NCI-H2029 (cell line): Measurements from ENCODE around the gene NAA16.

Experiments
- DNase-seq: peaks from one replicate; lab custom pipeline; 2025; lab: John Stamatoyannopoulos, UW

The NAA16 gene

DNA sequence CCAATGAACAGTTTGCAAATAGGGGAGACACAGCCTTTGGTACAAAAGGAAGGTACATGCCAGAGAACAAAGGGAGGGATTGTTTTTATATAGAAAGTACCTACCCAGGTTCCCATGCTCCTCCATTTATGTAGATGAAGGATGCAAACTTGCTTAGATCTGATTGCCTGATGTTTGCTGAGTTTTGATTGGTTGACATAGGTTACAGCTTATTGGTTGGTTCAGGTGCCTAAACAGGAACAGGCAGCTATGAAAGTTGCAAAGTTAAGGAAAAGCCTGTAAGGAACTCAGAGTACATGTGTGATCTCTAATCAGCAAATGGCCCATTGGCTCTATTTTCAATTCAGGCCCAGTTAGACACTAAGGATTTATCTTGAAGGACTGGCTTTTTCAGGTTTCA lies 6.5 kb upstream of the NAA16 start:
- DNase-seq, result no peak

GRCh38 chr13:41306271-41307145 lies 4.6 kb upstream of the NAA16 start:
- no peak for DNase-seq

GRCh38 chr13:41307884-41308640 lies 3.0 kb upstream of the NAA16 start:
- no peak for DNase-seq

GRCh38 chr13:41311406-41312175 lies 524 bp downstream of the NAA16 start:
- DNase-seq, result no peak

DNA sequence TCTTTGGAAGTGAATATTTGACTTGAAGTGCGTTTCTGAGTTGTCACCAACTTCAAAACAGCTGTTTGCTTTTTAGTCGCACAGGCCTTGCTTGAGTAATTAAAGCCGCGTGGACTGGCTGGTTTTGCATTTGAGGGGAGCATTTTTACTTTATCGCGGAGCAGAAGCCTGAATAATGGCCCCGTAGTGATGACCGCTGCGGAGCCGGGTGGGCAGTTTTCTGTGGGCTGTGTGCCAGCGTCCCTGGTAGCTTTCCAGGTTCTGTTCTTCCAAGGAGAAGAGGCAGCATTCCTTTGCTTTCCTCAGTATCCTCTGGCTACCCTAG lies 1.1 kb downstream of the NAA16 start:
- no peak for DNase-seq

GRCh38 chr13:41313117-41313516 lies 2.0 kb downstream of the NAA16 start:
- no peak for DNase-seq

GRCh38 chr13:41313659-41314197 lies 2.7 kb downstream of the NAA16 start:
- DNase-seq, result no peak

- no peak for DNase-seq
Measured at GRCh38 chr13:41315443-41316047, 4.5 kb downstream of the NAA16 start.

DNA sequence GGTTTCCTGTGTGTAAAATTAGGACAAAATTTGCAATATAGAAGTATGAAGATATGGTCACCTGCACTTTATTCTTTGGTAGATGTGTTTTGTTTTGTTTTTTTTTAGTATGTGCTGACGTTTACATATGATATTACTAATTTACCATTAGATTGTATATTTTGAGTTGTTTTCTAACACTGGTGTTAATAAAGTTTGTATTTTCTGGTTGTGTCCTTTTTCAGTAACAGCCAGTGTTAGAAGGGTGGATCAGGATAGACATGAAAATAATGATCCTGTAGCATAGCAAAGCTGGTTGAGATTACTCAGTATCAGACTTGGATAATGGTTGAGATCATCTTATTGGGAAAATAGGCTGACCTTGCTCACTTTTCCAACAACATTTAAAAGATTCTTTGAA lies 6.2 kb downstream of the NAA16 start:
- DNase-seq, result no peak

DNA sequence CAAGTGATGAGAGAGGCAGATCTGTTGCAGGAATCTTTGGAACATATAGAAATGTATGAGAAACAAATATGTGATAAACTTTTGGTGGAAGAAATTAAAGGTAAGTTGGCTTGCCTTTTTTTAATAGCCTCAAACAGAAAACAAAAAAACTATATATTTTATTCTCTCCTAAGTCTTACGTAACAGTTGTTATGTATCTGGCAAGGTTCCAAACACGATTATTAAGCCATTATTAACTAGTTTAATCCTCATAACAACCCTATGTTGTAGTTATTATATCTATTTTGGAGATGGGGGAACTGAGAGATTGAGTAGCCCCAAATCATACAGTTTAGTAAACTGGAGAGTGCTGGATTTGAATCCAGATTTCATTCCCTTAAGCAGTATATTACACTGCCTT lies 14.7 kb downstream of the NAA16 start:
- DNase-seq, result no peak

- DNase-seq, result no peak
Measured at GRCh38 chr13:41326661-41327060, 15.6 kb downstream of the NAA16 start.

- DNase-seq, result no peak
Measured at GRCh38 chr13:41327994-41328790, 17.1 kb downstream of the NAA16 start.

- no peak for DNase-seq
Measured at GRCh38 chr13:41332829-41333228, 21.8 kb downstream of the NAA16 start.

- no peak for DNase-seq
Measured at GRCh38 chr13:41334810-41335209, 23.7 kb downstream of the NAA16 start.

DNA sequence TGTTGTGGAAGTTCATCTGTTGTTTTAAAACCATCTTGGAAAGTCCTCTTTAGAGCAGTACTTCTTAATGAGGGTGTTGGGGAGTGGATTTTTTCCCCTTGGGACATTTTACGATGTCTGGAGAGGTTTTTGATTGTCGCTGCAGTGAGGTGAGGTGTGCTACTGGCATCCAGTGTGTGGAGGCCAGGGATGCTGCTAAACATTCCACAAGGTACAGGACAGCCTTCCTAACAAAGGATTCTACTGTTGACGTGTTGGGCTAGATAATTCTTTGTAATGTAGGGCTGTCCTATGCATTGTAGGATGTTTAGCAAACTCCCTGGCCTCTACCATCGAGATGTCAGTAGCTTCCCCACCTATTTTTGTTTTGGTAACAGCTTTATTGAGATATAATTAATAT lies 33.3 kb downstream of the NAA16 start:
- no peak for DNase-seq

- no peak for DNase-seq
Measured at GRCh38 chr13:41345165-41345913, 34.3 kb downstream of the NAA16 start.

- no peak for DNase-seq
Measured at GRCh38 chr13:41345914-41346589, 35.0 kb downstream of the NAA16 start.

GRCh38 chr13:41352935-41353840 lies 42.1 kb downstream of the NAA16 start:
- no peak for DNase-seq

DNA sequence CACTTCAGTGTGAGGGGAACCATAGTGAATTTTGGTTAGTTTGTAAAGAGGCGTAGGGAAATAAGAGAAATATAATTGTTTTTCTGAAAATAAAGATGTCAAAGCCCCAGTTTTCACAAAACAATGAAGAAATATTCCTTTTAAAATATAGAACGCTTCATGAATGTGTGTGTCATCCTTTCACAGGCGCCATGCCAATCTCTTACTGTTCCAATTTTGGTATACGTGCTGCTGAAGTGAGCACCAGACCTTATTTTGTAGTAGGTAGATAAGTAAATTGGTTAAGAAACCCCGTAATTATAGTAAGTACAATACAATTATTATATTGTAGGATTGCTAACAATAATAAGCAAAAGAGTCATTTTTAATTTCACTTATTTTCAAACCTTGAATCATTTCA lies 43.3 kb downstream of the NAA16 start:
- no peak for DNase-seq
